GM12873 (cell line): Measurements from ENCODE around the gene PROSER2.

Source experiments
- CTCF ChIP-seq: IDR thresholded peaks from 2 replicates; pipeline ENCODE4 v1.5.1; 2012; ENCODE audit warnings: low read depth, mild to moderate bottlenecking, moderate library complexity, low read length, control low read depth; ENCODE audit not compliant: insufficient read depth; ENCODE audit errors: missing control alignments

PROSER2 gene

GRCh38 chr10:11837372-11838161, 14.4 kb downstream of the PROSER2 start:
- no peak for TF ChIP-seq CTCF

GRCh38 chr10:11838298-11838852, 15.2 kb downstream of the PROSER2 start:
- no peak for TF ChIP-seq CTCF

GRCh38 chr10:11841375-11841774, 18.2 kb downstream of the PROSER2 start:
- TF ChIP-seq CTCF = no peak

GRCh38 chr10:11842411-11842810, 19.3 kb downstream of the PROSER2 start:
- no peak for TF ChIP-seq CTCF

GRCh38 chr10:11845113-11845512, 22.0 kb downstream of the PROSER2 start:
- TF ChIP-seq CTCF = no peak

GRCh38 chr10:11846542-11846941, 23.4 kb downstream of the PROSER2 start:
- no peak for TF ChIP-seq CTCF

- TF ChIP-seq CTCF = no peak
These were observed 26.1 kb downstream of the PROSER2 start for GRCh38 chr10:11849277-11849676.
